Thyroid gland (tissue), 4 donors: ENCODE measurements around the gene EHMT1. TPM values are rescaled to one million over a fixed set of nuclear protein-coding genes. Genes with fewer than 3 reads are reported as not detected.

ENCODE experiments used
- DNase-seq, 2 donors: peaks; one replicate each; pipeline ENCODE4 v3.0.0-alpha.2; 2019
- H3K27ac ChIP-seq, 3 donors: fragments of 200-600 bp; sonication (generic); 1 replicate in 2 of 3; 2 replicates in 1 of 3; pipeline ENCODE4 v1.5.1; 2016 to 2019; ENCODE audit warnings: mild to moderate bottlenecking in 1 of 3, moderate library complexity in 1 of 3
- H3K27me3 ChIP-seq: fragments of 200-600 bp; sonication (generic); one replicate; pipeline ENCODE4 v1.5.1; 2019
- H3K36me3 ChIP-seq, 2 donors: fragments of 200-600 bp; sonication (generic); one replicate each; pipeline ENCODE4 v1.5.1; 2016 to 2019
- H3K4me1 ChIP-seq, 2 donors: fragments of 200-600 bp; sonication (generic); one replicate each; pipeline ENCODE4 v1.5.1; 2017 to 2019
- H3K4me3 ChIP-seq, 3 donors: fragments of 200-600 bp; sonication (generic); replicated peaks in 1 of 3; 1 replicate in 2 of 3; 2 replicates in 1 of 3; pipeline ENCODE4 v1.5.1; 2016; ENCODE audit warnings: mild to moderate bottlenecking in 1 of 3
- H3K9me3 ChIP-seq: fragments of 200-600 bp; sonication (generic); one replicate; pipeline ENCODE4 v1.5.1; 2017
- POLR2A ChIP-seq, 2 donors: fragments of 450-650 bp; IDR thresholded peaks; one replicate each; pipeline ENCODE4 v1.6.1; 2017; ENCODE audit warnings: antibody characterized with exemption in 2 of 2, mild to moderate bottlenecking in 2 of 2, moderate library complexity in 1 of 2
- WGBS, 2 donors: methylation state at CpG; one replicate each; pipeline ENCODE4 v1.1.5; 2017; 5-methylcytosine and 5-hydroxymethylcytosine counted together
- intact Hi-C: fragments of 100-400 bp; cut with DNase I; formaldehyde crosslinking; loops from one replicate; pipeline ENCODE4 v1.15.1; 2023
- total RNA-seq, 4 donors: library from RNA; depleted of rRNA; stranded (reverse); fragments of >200 nt; gene quantifications; one replicate each; pipeline ENCODE4 v1.2.3, GENCODE V29; 2016
- TF ChIP-seq, protein P1 (sequence below), 6 experiments: fragments of 200-600 bp in 3 of 6; fragments of 450-650 bp in 3 of 6; sonication (generic) in 3 of 6; IDR thresholded peaks; one replicate each; pipeline ENCODE4 v1.5.1; 2016 to 2019; ENCODE audit warnings: antibody characterized with exemption in 6 of 6, mild to moderate bottlenecking in 2 of 6, inconsistent platforms in 1 of 6, moderate library complexity in 1 of 6

EHMT1 gene
- total RNA-seq, 4 donors from 2014 or later = 56.8 to 99.5 (median 94.4) TPM

DNA sequence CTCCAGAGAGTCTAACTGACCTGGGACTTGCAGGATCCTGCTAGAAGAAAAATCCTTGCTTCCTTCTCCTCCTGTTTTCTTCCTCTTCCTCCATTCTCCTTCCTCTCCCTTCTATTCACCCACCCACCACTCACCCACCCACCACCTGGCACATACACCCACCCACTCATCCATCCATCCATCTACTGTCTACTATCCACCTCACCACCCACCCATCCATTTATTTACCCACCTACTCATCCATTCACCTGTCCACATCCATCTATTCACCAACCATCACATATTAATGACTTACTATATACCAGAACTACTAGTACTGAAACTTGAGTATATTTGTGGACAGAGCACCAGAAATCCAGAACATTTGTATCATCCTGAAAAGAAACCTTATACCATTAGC, 49.4 kb downstream of the EHMT1 start:
- Histone ChIP-seq H3K4me1 (peaks cover 53 to 59% of the 10 kb centered on the region in 2 donors), H3K27me3 (no peaks in the 10 kb centered on the region), H3K9me3 (no peaks in the 10 kb centered on the region), H3K4me3 (no peak overlapping the region), H3K36me3 (no peaks in the 10 kb centered on the region), H3K27ac (no peak overlapping the region)
- intact Hi-C loops = no loop called here
- DNase-seq = no peak
- TF ChIP-seq POLR2A (IDR thresholded peaks at IDR 0.05) = no peak
- TF ChIP-seq, protein P1, sequence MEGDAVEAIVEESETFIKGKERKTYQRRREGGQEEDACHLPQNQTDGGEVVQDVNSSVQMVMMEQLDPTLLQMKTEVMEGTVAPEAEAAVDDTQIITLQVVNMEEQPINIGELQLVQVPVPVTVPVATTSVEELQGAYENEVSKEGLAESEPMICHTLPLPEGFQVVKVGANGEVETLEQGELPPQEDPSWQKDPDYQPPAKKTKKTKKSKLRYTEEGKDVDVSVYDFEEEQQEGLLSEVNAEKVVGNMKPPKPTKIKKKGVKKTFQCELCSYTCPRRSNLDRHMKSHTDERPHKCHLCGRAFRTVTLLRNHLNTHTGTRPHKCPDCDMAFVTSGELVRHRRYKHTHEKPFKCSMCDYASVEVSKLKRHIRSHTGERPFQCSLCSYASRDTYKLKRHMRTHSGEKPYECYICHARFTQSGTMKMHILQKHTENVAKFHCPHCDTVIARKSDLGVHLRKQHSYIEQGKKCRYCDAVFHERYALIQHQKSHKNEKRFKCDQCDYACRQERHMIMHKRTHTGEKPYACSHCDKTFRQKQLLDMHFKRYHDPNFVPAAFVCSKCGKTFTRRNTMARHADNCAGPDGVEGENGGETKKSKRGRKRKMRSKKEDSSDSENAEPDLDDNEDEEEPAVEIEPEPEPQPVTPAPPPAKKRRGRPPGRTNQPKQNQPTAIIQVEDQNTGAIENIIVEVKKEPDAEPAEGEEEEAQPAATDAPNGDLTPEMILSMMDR (IDR thresholded peaks at IDR 0.05) = no peak

DNA sequence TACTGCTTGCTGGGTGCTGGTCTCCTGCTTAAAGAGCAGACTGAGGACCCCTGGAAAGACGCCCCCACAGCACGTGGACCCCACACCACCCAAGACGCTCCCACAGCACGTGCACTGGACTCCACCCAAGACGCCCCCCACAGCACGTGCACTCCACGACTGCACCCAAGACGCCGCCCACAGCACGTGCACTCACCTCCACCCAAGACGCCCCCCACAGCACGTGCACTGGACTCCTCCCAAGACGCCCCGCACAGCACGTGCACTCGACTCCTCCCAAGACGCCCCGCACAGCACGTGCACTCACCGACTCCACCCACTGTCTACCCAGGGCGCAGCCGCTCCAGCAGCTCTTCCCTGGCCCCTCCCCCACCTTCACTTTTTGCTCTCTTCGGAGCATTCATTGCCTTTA, 50.5 kb downstream of the EHMT1 start:
- H3K4me1 ChIP-seq = peaks cover 53 to 59% of the 10 kb centered on the region in 2 donors
- no peaks in the 10 kb centered on the region for H3K27me3 ChIP-seq
- no peaks in the 10 kb centered on the region for H3K36me3 ChIP-seq
- H3K9me3 ChIP-seq = no peaks in the 10 kb centered on the region
- intact Hi-C loops = no loop called here
- WGBS, 2 donors = 87 to 88% methylated on average over 23 of the region's 23 CpGs
- no peak overlapping the region for H3K4me3 ChIP-seq
- no peak overlapping the region for H3K27ac ChIP-seq
- DNase-seq = no peak
- no peak for TF ChIP-seq POLR2A (IDR thresholded peaks at IDR 0.05)
- TF ChIP-seq, protein P1 (IDR thresholded peaks at IDR 0.05) = no peak

DNA sequence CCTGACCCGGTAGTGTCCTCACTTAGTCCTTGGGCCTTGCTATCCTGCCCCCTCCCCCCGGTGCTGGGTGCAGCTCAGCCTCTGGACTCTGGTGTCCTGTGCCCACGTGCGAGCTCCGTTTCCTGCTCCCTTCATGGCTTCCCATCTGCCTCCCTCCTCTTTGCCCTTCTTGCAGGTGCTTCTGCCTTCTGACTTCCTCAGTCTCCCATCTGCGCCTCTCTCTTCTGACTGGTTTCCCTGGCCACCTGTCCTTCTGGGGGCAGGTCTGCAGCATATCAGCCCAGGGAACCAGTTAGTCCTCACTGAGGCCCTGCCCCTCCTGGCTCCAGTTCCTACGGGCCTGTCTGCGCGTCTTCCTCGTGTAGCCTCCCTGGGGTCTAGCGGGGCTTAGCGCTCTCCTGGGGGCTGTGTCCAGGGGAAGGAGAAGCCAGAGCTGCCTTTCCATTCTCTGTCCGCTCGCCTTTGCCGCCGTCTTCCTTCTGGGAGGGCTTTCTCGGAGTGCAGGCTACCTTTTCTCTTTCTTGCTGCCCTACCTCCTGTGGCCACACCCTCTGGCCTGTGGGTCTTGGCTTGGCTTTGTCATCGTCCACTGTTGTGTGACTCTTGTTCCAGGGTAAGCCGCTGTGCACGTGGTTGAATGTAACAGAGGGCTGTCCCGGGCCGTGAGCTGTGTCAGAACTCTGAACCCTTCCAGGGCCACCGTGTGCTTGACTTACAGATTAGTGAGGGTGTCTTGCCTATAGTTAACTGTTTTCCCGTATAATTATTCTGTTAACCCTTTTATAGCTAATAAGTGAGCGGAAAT, 51.8 kb downstream of the EHMT1 start:
- Histone ChIP-seq H3K4me3 (no peak overlapping the region), H3K36me3 (no peaks in the 10 kb centered on the region), H3K27ac (no peak overlapping the region), H3K9me3 (no peaks in the 10 kb centered on the region), H3K27me3 (no peaks in the 10 kb centered on the region), H3K4me1 (peaks cover 52 to 53% of the 10 kb centered on the region in 2 donors)
- intact Hi-C loops = loop anchor here (10.0 kb wide), 1 partner anchor 94 kb away; no protein-coding TSS in a partner anchor
- TF ChIP-seq, protein P1 (IDR thresholded peaks at IDR 0.05) = no peak
- TF ChIP-seq POLR2A (IDR thresholded peaks at IDR 0.05) = no peak
- 53 to 58% methylated on average over 25 of the region's 25 CpGs for WGBS, 2 donors
- peak; percentile 86 to 87 for DNase-seq

DNA sequence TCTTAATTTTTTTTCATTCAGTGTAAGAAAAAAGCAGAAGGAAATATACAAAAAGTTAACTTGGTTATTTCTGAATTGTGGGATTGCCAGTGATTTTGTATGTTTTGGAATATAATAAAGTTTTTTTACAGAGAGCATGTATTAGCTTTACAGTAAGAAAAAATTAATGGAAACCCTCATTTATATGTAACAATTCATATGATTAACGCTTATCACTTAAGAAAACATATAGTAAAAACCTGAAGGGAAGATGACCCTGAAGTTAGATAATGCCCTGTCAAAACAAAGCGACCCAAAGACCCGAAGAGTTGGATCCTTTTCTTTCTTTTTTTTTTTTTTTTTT, 52.4 kb downstream of the EHMT1 start:
- Histone ChIP-seq H3K4me1 (peaks cover 47% of the 10 kb centered on the region in 2 donors), H3K27ac (no peak overlapping the region), H3K27me3 (no peaks in the 10 kb centered on the region), H3K9me3 (no peaks in the 10 kb centered on the region), H3K4me3 (no peak overlapping the region), H3K36me3 (no peaks in the 10 kb centered on the region)
- intact Hi-C loops = loop anchor here (10.0 kb wide), 1 partner anchor 94 kb away; no protein-coding TSS in a partner anchor
- 85 to 90% methylated on average over 3 of the region's 3 CpGs for WGBS, 2 donors
- no peak for DNase-seq
- TF ChIP-seq, protein P1 (IDR thresholded peaks at IDR 0.05) = no peak
- no peak for TF ChIP-seq POLR2A (IDR thresholded peaks at IDR 0.05)

DNA sequence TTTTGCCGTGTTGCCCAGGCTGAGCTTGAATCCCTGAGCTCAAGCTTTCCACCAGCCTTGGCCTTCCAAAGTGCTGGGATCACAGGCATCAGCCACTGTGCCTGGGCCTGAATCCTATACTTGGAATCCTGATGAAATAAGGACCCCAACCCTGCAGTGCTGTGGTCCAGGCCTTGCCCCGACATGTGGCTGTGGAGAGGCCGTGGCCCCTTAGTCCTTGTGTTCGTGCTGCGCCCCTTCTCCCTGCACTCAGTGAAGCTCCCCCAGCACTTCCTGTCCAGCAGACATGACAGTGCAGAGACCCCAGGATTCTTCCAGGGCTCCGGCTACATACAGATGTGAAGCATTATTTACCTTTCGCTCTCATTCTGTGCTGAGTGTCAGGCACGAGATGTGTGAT, 52.9 kb downstream of the EHMT1 start:
- no peak for DNase-seq
- WGBS, 2 donors = 95 to 99% methylated on average over 7 to 8 of the region's 8 CpGs
- TF ChIP-seq POLR2A (IDR thresholded peaks at IDR 0.05) = no peak
- TF ChIP-seq, protein P1 (IDR thresholded peaks at IDR 0.05) = no peak
- intact Hi-C loops = loop anchor here (10.0 kb wide), 1 partner anchor 93 kb away; no protein-coding TSS in a partner anchor
- no peak overlapping the region for H3K27ac ChIP-seq
- no peaks in the 10 kb centered on the region for H3K36me3 ChIP-seq
- peaks cover 41 to 42% of the 10 kb centered on the region in 2 donors for H3K4me1 ChIP-seq
- no peaks in the 10 kb centered on the region for H3K27me3 ChIP-seq
- no peak overlapping the region for H3K4me3 ChIP-seq
- H3K9me3 ChIP-seq = no peaks in the 10 kb centered on the region
